Nephron progenitor cell (in vitro differentiated cells): ENCODE data around the gene C1orf226.

Experiments used
- DNase-seq: peaks from one replicate; pipeline ENCODE4 v3.0.0; 2021
- H3K27ac Mint-ChIP-seq: 2 replicates; pipeline ENCODE4 v1.8.0; 2021; ENCODE audit warnings: mild to moderate bottlenecking, moderate library complexity, mixed read lengths
- H3K27me3 Mint-ChIP-seq: 2 replicates; pipeline ENCODE4 v1.8.0; 2021; ENCODE audit warnings: mild to moderate bottlenecking, low read depth, mixed read lengths; ENCODE audit not compliant: poor library complexity
- H3K36me3 Mint-ChIP-seq: 2 replicates; pipeline ENCODE4 v1.8.0; 2021; ENCODE audit warnings: low read depth, mixed read lengths
- H3K4me1 Mint-ChIP-seq: 2 replicates; pipeline ENCODE4 v1.8.0; 2021; ENCODE audit warnings: mixed read lengths
- H3K4me3 Mint-ChIP-seq: 2 replicates; pipeline ENCODE4 v1.8.0; 2021; ENCODE audit warnings: mild to moderate bottlenecking, moderate library complexity, mixed read lengths
- H3K9me3 Mint-ChIP-seq: 2 replicates; pipeline ENCODE4 v1.8.0; 2021; ENCODE audit warnings: mild to moderate bottlenecking, moderate library complexity, mixed read lengths
- CTCF ChIP-seq: fragments of 200-600 bp; sonication (generic); IDR thresholded peaks from 2 replicates; pipeline ENCODE4 v1.5.0; 2021; ENCODE audit warnings: antibody characterized with exemption

The C1orf226 gene

GRCh38 chr1:162397943-162398560 lies 16.5 kb downstream of the C1orf226 start:
- no peak for DNase-seq
- no peak for TF ChIP-seq CTCF
- Mint-ChIP-seq H3K9me3 (no peaks in the 10 kb centered on the region), H3K36me3 (no peaks in the 10 kb centered on the region), H3K27me3 (peaks cover 6% of the 10 kb centered on the region), H3K4me1 (peaks cover 14% of the 10 kb centered on the region), H3K4me3 (no peak overlapping the region), H3K27ac (no peak overlapping the region)

- Mint-ChIP-seq H3K9me3 (no peaks in the 10 kb centered on the region), H3K4me3 (no peak overlapping the region), H3K4me1 (peaks cover 14% of the 10 kb centered on the region), H3K27me3 (peaks cover 6% of the 10 kb centered on the region), H3K27ac (no peak overlapping the region), H3K36me3 (no peaks in the 10 kb centered on the region)
- TF ChIP-seq CTCF: no peak
- no peak for DNase-seq
These were observed 17.6 kb downstream of the C1orf226 start for GRCh38 chr1:162398999-162399580.

- peaks cover 6% of the 10 kb centered on the region for H3K27me3 Mint-ChIP-seq
- DNase-seq: no peak
- no peak overlapping the region for H3K4me3 Mint-ChIP-seq
- H3K36me3 Mint-ChIP-seq: no peaks in the 10 kb centered on the region
- H3K27ac Mint-ChIP-seq: no peak overlapping the region
- TF ChIP-seq CTCF: no peak
- H3K4me1 Mint-ChIP-seq: peaks cover 14% of the 10 kb centered on the region
- no peaks in the 10 kb centered on the region for H3K9me3 Mint-ChIP-seq
These were observed 19.3 kb downstream of the C1orf226 start for GRCh38 chr1:162400790-162401355.

- no peaks in the 10 kb centered on the region for H3K36me3 Mint-ChIP-seq
- H3K27ac Mint-ChIP-seq: no peak overlapping the region
- H3K9me3 Mint-ChIP-seq: no peaks in the 10 kb centered on the region
- no peak for DNase-seq
- peaks cover 5% of the 10 kb centered on the region for H3K27me3 Mint-ChIP-seq
- H3K4me3 Mint-ChIP-seq: no peak overlapping the region
- peaks cover 2% of the 10 kb centered on the region for H3K4me1 Mint-ChIP-seq
- TF ChIP-seq CTCF: no peak
These were observed 23.1 kb downstream of the C1orf226 start for GRCh38 chr1:162404550-162405160.

- Mint-ChIP-seq H3K27ac (no peak overlapping the region), H3K27me3 (peaks cover 12% of the 10 kb centered on the region), H3K4me3 (no peak overlapping the region), H3K9me3 (no peaks in the 10 kb centered on the region), H3K36me3 (no peaks in the 10 kb centered on the region), H3K4me1 (no peaks in the 10 kb centered on the region)
- no peak for TF ChIP-seq CTCF
- no peak for DNase-seq
These were observed 24.3 kb downstream of the C1orf226 start for GRCh38 chr1:162405800-162406199.
